BJ (cell line): ENCODE measurements around the gene GPR142. TPM values are rescaled to one million over a fixed set of nuclear protein-coding genes. Genes with fewer than 3 reads are reported as not detected.
A peak's percentile ranks its signal among the peaks of the same experiment; 100 is the strongest.

ENCODE experiments used
- CTCF ChIA-PET: fragments of 350-600 bp; formaldehyde crosslinking; extraction: SDS; loops from one replicate; lab custom pipeline; 2021; ENCODE audit warnings: antibody characterized with exemption, inconsistent platforms; lab: Yijun Ruan, JAX
- POLR2A ChIA-PET: fragments of 300-600 bp; sonication (Branson Sonifier 250); formaldehyde crosslinking; extraction: SDS; loops from one replicate; lab custom pipeline; 2021; ENCODE audit warnings: antibody characterized with exemption; lab: Charles Lee
- DNase-seq: peaks from one replicate; pipeline ENCODE4 v3.0.0-alpha.2; 2011; ENCODE audit warnings: low read depth
- H3K27me3 ChIP-seq: 2 replicates; pipeline ENCODE4 v1.6.0; 2011; ENCODE audit warnings: low read length; ENCODE audit not compliant: control insufficient read depth, insufficient read depth
- H3K36me3 ChIP-seq: 2 replicates; pipeline ENCODE4 v1.5.1; 2011; ENCODE audit warnings: low read length; ENCODE audit not compliant: control insufficient read depth, insufficient read depth
- H3K4me3 ChIP-seq: 2 replicates; pipeline ENCODE4 v1.5.1; 2011; ENCODE audit warnings: low read depth, mild to moderate bottlenecking, control low read depth, low read length
- CTCF ChIP-seq: IDR thresholded peaks from 2 replicates; pipeline ENCODE4 v1.5.1; 2011; ENCODE audit warnings: low read depth, mild to moderate bottlenecking, control low read depth, inconsistent platforms, low read length, moderate library complexity; ENCODE audit not compliant: insufficient read depth
- polyA plus RNA-seq: library from polyadenylated mRNA; depleted of rRNA; stranded (reverse); fragments of >200 nt; gene quantifications from 2 replicates; pipeline ENCODE4 v1.2.3, GENCODE V29; 2011

GPR142 gene
- polyA plus RNA-seq, 1 experiment = not detected

- H3K27me3 ChIP-seq = peaks cover 2% of the 10 kb centered on the region
- CTCF ChIA-PET = no interaction called here
- H3K36me3 ChIP-seq = no peaks in the 10 kb centered on the region
- no peak for TF ChIP-seq CTCF
- no peak overlapping the region for H3K4me3 ChIP-seq
- no peak for DNase-seq
- POLR2A ChIA-PET = no interaction called here
Measured at GRCh38 chr17:74351552-74352210, 15.6 kb upstream of the GPR142 start.

GRCh38 chr17:74353446-74354060 lies 13.8 kb upstream of the GPR142 start:
- no peak for DNase-seq
- Histone ChIP-seq H3K4me3 (no peak overlapping the region), H3K27me3 (peaks cover 2% of the 10 kb centered on the region), H3K36me3 (no peaks in the 10 kb centered on the region)
- CTCF ChIA-PET = interaction anchor here (1.1 to 1.4 kb wide), 2 partner anchors 14 to 91 kb away, joined by 3 read pairs; partner anchors contain the start of gene GPR142
- no peak for TF ChIP-seq CTCF
- POLR2A ChIA-PET = no interaction called here

GRCh38 chr17:74354123-74354522 lies 13.2 kb upstream of the GPR142 start:
- POLR2A ChIA-PET = no interaction called here
- CTCF ChIA-PET = no interaction called here
- Histone ChIP-seq H3K36me3 (no peaks in the 10 kb centered on the region), H3K27me3 (peaks cover 2% of the 10 kb centered on the region), H3K4me3 (no peak overlapping the region)
- no peak for DNase-seq
- TF ChIP-seq CTCF = 0 out of 2 replicates have a peak, but pooled peaks have one; percentile 9

GRCh38 chr17:74354561-74354960 lies 12.7 kb upstream of the GPR142 start:
- POLR2A ChIA-PET = no interaction called here
- CTCF ChIA-PET = no interaction called here
- Histone ChIP-seq H3K4me3 (no peak overlapping the region), H3K36me3 (no peaks in the 10 kb centered on the region), H3K27me3 (peaks cover 2% of the 10 kb centered on the region)
- DNase-seq = no peak
- TF ChIP-seq CTCF = no peak

- Histone ChIP-seq H3K36me3 (no peaks in the 10 kb centered on the region), H3K27me3 (peaks cover 2% of the 10 kb centered on the region), H3K4me3 (no peak overlapping the region)
- no peak for DNase-seq
- POLR2A ChIA-PET = no interaction called here
- no peak for TF ChIP-seq CTCF
- CTCF ChIA-PET = no interaction called here
Measured at GRCh38 chr17:74355065-74355464, 12.2 kb upstream of the GPR142 start.
